HG03469 (cell line): ENCODE measurements around the gene HELT.
A peak's percentile ranks its signal among the peaks of the same experiment; 100 is the strongest.
"Not testable (repeated sequence)": the region's sequence is repeated elsewhere in the genome, so short reads cannot be mapped to it uniquely, and the experiment has no call there.

Experiments
- ATAC-seq: cut with Tn5 transposase; IDR thresholded peaks from one replicate; pipeline ENCODE4 v1.9.1; 2021; ENCODE audit warnings: mild to moderate bottlenecking, moderate library complexity, moderate number of reproducible peaks; ENCODE audit not compliant: unreplicated experiment

HELT gene, protein sequence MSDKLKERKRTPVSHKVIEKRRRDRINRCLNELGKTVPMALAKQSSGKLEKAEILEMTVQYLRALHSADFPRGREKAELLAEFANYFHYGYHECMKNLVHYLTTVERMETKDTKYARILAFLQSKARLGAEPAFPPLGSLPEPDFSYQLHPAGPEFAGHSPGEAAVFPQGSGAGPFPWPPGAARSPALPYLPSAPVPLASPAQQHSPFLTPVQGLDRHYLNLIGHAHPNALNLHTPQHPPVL

DNA sequence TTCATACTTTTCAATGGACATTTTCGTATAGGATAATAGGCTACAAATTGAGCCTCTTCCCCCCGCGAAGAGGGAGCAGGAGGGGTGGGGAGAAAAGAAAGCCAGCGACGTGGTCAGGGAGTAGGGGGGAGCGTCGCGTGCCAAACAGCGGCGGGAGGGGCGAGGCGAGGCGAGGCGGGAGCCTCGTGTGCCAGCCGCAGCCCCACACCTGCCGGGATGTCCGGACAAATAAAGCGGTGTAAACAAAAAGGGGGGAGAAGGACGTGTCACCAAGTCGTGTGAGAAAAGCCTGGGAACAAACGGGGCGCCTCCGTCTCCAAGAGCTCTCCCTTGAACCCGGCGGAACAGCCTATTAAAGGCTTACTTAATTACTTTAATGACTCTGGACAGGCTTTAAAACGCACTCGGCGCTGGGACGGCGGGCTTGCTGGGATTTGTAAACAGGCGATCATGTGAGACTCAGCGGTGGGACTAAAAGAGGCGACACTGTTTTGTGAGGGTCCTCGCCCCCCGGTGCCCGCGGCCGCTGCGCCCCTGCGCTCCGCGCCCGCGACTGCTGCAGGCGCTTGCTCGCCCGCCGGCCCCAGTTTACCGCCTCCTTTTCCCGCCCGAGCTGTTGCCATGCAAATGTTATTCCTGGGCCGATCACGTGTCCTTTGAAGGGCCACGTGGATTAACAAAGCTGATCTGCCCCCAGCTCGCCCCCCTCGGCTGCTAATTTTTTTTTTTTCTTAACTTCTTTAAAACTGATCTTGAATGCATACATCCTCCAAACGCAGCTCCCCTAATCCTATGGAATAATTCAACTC lies at the start of gene HELT:
HELT (plus strand) TSS at position 527 of the 809 bp plus-strand sequence. CDS start 439 bp downstream, outside the sequence.
- no peak for ATAC-seq

DNA sequence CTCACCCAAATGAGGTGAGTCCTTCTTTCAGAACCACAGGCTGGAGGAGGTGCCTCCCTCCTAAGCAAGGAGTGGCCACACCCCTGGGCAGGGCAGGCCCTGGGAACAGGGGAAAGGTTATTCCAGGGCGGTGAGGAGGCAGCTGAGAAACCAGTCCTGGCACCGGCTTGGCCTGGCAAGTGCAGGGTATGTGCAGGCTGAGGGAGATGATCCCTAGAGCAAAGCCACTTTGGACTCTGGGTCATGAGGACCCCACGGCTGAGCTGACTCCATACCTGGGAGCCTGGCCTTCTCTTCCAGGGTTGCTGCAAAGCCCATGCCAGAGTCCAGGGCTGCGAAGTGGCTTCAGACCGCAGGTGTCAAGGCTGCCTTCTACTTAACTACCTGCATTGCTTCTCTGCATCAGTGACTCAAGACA lies 49.5 kb upstream of the HELT start:
- no peak for ATAC-seq

DNA sequence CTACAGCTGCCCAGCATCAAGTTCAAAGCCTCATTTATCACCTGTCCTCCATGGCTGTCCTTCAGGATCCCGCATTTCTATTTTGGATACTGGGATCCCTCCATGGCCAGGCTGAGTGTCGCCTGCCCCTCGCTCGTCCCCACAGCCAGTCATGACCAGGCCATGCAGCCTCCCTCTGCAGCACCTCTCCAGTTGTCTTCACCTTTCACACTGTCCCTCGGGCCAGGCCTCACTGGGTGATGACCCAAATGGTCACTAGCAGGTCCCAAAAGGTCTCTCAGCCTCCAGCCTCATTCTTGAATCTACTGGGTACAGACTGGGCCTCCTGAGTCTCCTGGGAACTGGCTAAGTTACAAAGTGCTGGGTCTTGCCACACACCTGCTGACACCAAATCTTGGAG lies 48.7 kb upstream of the HELT start:
- no peak for ATAC-seq

DNA sequence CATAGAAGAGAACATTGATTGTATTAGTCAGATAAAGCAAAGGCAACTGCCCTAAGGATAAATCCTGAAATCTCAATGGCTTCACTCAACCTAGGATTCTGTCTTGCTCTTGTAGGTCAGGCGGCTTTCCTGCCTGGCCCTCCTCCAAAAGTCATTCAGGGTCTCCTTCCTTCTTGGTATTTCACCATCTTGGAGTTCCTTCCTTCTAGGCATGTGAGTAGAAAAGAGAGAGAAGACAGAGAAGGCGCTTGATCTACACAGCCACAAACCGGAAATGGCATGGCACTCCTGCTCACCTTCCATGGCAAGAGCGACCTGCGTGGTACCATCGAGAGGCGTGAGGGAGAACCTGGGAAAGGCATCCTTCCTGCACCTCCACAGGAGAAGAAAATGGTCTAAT lies 45.3 kb upstream of the HELT start:
- ATAC-seq = no peak

DNA sequence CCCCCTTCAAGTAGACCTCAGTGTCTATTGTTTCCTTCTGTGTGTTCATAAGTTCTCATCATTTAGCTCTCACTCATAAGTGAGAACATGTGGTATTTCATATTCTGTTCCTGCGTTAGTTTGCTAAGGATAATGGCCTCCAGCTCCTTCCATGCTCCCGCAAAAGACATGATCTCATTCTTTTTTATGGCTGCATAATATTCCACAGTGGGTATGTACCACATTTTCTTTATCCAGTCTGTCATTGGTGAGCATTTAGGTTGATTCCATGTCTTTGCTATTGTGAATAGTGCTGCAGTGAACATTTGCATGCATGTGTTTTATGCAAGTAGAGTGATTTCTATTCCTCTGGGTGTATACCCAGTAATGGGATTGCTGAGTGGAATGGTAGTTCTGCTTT lies 41.9 kb upstream of the HELT start:
- ATAC-seq = not testable (repeated sequence)

DNA sequence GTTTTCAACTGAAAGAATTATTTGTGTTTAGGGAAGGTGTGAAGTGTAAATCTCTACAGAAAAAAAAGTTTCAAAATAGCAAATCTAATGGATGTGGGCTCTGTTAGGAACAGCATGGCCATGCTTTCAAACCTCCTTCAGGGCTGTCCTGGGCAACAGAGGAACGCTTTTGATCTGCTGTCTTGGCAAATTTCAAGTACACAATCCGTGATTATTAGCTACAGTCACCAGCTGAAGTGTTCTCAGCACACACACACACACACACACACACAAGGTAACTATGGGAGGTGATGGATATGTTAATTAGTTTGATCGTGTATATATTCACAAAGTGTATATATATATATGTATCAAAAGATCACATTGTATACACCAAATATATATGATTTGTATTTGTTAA lies 40.5 kb upstream of the HELT start:
- ATAC-seq = no peak

DNA sequence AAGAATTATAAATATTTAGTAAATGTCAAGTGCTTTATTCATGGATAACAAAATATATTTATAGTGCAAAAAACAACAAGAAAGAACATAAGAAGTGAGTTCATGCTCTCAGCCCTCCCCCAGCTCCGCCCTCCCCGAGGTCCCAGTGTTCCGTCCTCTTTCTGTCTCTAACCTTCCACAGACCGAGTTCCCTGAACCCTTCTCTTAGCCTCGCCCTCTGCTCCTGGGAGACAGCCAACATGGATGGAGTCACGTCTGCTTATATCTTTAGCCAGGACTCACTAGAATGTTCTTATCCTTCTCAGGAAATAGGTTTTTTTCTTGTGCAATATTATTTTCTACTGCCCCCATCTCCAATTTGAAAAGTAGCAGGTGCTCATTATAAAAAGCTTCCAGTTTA lies 40.1 kb upstream of the HELT start:
- no peak for ATAC-seq

DNA sequence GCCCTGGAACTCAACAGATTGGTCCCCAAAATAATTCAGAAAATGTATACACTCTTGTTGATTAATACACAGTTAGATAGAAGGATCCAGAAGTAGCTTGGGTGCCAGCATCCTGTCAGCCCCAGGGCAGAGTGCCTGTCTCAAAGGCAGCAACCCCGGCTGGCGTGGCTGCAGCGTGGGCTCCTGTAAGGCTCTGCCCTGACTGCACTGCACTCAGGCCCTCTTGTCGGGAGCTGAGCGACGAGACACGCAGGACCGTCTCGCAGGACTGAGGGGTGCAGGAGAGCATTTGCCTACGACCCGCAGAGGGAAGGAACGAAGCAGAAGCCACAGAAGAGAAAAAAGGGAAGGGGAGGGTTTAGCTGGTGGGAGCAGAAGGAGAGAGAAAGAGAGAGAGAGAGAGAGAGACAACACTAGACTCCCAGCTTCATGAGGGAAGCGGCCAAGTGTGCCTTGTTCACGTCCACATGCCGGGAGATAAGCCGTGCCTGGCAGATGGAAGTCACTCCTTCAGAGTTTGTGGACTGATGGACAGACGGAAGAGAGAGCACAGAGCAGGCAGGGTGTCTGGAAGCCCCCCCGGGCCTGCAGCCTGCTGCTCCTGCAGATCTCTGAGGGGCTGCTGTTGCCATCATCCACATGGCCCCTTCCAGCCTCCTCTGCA lies 38.7 kb upstream of the HELT start:
- ATAC-seq = no peak

DNA sequence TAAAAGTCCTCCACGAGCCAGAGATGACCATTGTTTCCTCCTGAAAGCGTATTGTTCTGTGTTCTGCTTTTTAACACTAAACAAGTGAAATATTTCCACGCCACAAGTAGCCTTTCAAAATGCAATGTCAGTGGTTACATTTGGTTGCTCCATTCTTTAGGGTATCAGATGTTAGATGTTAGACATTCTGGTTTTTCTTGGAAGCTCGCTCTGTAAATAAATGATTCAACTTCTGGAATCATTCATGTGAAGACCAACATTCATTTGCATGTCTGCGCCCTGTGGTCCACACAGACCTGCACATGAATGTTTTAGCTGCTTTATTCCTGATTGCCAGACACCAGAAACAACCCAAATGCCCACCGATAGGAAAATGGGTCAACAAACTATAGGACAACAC lies 38.0 kb upstream of the HELT start:
- no peak for ATAC-seq

DNA sequence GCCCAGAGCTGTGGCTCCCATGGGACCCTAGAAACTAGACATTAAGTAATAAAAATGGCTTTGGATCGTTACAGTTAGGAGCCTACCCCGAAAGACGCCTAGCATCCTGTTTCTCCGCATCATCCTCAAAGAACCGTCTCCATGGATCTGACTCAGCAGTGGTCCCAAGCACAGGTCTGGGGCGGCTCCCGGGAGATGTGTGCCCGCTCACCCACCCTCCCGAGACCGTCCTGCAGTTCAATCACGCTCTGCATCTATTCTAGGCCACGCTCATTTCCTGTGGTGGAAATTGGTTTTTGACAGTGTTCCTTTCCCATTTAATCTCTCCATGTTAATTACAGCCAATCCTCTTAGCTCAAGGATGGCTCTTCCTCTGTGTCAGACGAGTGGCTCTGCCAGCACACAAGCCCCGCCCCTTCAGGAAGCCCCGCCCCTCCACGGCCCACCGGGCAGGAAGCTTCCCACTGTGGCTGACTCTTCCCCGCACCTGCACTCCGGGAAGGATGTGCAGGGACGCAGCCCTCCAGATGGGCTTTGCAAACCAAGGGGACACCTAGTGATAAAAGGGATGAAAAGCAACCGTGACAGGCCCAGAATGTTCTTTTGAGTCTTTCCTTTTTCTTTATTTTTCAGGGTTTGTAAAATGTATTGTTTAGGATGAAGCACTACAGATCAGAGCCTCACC lies 34.5 kb upstream of the HELT start:
- ATAC-seq = peak; percentile 52

DNA sequence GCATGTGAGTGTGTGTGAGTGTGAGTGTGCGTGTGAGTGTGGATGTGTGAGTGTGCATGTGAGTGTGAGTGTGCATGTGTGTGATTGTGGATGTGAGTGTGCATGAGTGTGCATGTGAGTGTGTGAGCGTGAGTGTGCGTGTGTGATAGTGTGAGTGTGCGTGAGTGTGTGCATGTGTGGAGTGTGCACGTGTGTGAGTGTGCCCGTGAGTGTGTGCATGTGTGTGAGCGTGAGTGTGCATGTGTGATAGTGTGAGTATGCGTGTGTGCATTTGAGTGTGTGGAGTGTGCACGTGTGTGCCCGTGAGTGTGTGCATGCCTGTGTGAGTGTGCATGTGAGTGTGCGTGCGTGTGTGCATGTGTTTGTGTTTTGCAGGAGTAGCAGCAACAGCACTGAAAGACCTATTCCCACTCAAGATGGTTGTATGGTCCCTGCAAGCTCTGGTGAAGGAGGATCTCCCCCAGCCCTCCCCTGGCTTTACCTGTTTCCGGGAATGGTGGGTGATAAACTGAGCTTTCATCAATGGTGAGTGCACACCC lies 30.7 kb upstream of the HELT start:
- ATAC-seq = no peak

DNA sequence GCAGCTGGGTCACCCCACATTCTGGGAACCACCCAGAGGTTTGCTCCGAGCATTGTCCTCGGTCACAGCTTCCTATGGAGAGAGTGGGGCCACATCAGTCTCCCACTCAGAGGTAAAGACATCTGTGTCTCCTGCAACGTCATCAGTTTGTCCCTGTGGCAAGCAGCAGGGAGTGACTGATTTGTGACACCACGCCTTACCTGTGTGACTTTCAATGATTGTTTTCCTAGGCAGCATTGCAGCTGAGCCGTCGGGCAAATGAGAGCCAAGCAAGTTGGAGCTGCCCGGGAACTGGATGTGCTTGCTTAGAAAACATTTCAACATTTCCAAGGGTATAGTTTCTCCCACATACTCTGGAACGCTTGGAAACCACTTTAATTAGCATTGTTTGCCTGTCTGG lies 29.7 kb upstream of the HELT start:
- no peak for ATAC-seq

DNA sequence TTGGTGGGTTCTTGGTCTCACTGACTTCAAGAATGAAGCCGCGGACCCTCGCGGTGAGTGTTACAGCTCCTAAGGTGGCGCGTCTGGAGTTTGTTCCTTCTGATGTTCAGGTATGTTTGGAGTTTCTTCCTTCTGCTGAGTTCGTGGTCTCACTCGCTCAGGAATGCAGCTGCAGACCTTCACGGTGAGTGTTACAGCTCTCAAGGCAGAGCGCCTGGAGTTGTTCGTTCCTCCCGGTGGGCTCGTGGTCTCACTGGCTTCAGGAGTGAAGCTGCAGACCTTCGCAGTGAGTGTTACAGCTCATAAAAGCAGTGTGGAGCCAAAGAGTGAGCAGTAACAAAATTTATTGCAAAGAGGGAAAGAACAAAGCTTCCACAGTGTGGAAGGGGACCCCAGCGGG lies 29.0 kb upstream of the HELT start:
- not testable (repeated sequence) for ATAC-seq

DNA sequence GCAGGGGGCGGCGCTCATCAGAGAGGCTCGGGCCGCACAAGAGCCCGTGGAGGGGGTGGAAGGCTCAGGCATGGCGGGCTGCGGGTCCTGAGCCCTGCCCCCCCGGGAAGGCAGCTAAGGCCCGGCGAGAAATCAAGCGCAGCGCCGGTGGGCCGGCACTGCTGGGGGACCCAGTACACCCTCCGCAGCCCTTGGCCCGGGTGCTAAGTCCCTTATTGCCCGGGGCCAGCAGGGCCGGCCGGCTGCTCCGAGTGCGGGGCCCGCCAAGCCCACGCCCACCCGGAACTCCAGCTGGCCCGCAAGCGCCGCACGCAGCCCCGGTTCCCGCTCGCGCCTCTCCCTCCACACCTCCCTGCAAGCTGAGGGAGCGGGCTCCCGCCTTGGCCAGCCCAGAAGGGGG lies 28.2 kb upstream of the HELT start:
- ATAC-seq = not testable (repeated sequence)

DNA sequence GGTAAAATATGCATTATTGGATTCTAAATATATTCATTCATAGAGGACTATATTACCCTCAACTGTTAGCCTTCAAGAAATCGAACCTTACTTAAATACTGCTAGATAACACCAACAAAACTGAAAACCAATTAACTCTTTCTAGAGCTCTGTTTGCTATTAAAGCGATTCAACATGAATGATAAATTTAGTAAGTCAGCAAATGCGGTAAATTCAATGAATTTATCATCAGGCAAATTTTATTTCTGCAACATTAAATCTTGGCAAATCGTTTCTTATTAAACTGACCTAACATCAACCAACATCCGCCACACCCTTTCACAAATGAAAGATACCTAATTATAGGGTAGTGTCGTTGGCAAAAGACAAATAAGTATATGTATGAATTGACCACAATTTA lies 26.4 kb upstream of the HELT start:
- no peak for ATAC-seq

DNA sequence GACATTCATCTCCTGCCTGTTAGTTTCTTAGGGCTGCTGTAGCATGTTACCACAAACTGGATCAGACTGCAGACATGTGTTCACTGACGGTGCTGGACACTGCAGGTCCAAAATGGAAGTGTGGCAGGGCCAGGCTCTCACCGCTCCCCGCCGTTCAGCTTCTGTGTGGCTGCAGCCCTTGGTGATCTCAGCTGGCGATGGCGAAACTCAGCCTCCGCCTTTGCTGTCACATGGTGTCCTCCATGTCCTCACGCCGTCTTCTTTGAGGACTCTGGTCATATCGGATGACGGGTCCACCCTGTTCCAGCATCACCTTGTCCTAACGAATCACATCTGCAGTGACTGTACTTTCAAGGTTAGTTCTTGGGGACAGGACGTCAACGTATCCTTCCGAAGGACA lies 25.9 kb upstream of the HELT start:
- no peak for ATAC-seq

DNA sequence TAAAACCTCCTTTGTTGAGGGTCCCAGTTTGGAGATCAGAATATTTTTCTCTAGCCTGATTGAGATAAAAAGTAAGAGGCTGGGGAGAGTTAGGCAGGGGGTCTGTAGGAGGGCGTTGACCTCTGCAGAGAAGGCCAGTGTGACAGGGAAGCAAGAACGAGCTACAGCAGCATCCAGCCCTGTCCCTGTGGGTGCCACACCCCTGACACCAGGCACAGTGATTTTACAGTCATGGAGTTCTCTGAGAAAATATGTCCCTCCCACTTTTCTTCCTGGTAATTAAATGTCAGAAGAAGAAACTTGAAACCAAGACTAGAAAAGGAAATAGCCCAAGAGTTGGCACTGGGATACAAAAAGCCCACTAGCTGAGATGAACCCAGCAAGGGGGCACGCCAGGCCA lies 25.0 kb upstream of the HELT start:
- no peak for ATAC-seq

DNA sequence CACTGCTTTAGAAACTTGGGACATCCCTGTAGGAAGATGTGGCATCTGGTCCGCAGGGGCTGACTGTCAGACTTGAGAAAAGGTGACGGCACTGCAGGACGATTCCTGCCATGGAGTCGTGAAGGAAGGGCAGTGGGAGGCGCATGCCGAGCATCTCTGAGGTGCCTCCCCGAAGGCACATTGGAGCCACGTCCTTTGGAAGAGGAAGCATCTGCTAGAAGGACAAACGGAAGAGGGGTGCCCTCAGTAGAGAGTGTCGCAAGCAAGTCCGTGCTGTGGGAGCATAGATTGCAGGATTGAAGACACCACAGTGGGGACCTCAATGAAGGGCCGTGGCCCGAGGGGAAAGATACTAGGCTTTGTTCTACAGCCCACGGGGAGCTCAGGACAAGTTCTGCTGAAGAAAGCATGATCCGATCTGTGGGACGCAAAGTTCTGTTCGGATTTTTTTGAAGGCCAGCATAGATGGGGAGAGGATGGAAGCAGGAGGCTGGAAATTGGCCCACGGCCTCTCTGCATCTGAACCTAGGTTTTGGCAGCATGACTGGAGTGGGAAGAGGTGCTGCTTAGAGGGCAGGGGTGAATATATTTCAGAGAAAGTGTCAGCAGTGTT lies 24.2 kb upstream of the HELT start:
- ATAC-seq = no peak

DNA sequence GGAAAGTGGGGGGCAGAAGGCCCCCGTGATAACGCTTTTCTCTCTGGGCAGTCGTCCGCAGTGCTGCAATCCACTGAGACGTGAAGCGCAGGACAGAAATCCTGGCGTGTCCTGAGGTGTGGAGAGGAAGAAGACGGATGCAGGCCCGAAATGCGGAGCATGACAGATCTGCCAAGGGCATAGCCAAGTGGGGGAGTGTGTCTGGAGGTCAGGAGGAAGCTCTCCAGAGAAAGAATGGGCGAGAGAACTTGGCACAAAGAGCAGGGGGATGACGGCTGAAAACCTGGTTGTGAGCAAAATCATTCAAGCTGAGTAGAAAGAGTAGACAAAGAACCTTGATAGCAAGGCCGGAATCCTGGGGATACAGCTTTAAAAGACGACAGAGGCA lies 23.7 kb upstream of the HELT start:
- ATAC-seq = no peak

DNA sequence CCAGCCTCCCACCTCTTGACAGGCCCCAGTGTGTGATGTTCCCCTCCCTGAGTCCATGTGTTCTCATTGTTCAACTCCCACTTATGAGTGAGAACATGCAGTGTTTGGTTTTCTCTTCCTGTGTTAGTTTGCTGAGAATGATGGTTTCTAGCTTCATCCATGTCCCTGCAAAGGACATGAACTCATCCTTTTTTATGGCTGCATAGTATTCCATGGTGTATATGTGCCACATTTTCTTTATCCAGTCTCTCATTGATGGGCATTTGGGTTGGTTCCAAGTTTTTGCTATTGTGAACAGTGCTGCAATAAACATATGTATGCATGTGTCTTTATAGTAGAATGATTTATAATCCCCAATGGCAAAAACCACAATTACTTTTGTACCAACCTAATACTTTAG lies 20.6 kb upstream of the HELT start:
- ATAC-seq = not testable (repeated sequence)

DNA sequence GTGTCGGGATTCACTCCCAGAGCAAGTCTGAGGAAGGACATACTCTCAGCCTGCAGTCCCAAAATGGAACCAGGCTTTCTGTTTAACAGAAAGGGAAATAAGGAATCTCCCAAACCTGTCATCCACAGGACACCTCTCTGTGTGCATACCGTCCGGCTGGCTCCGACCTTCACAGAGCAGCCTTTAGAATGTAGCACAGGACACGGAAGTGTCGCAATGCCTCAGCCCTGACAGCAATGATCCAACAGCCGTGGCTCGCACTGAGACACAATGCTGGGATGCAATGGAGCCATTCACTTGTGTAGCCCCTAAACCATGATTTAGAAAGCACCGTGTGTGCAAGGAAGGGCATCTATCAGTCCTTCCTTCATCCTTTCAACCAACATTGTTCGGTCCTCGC lies 15.5 kb upstream of the HELT start:
- ATAC-seq = no peak
